ENCODE results near the gene MRPL21.

The MRPL21 gene

GRCh38 chr11:68903288-68904247 lies at the start of gene MRPL21, which contains the start of gene IGHMBP2:
Gene MRPL21 (minus strand): TSS chr11:68903832. CDS start chr11:68903810, 22 bp downstream.
Gene IGHMBP2 (plus strand): TSS chr11:68903891. CDS start chr11:68903953, 62 bp downstream.
- no peaks in the 10 kb centered on the region for H3K27me3 Mint-ChIP-seq
- H3K4me3 Mint-ChIP-seq, result peak within 1 kb of the TSS; percentile 86
- peaks cover 53% of the 10 kb centered on the region for H3K4me1 Mint-ChIP-seq
- H3K36me3 Mint-ChIP-seq, result peaks cover 34% of the 10 kb centered on the region
- peak; percentile 97 for ATAC-seq
- H3K27ac Mint-ChIP-seq, result peak within 1 kb of the TSS; percentile 93
- H3K9me3 Mint-ChIP-seq, result no peaks in the 10 kb centered on the region

GRCh38 chr11:68950762-68951161 lies 47.1 kb upstream of the MRPL21 start:
- Mint-ChIP-seq H3K27me3 (peaks cover 16% of the 10 kb centered on the region), H3K4me3 (no peak overlapping the region), H3K9me3 (no peaks in the 10 kb centered on the region), H3K36me3 (no peaks in the 10 kb centered on the region), H3K4me1 (peaks cover 6% of the 10 kb centered on the region), H3K27ac (no peak overlapping the region)
- ATAC-seq, result no peak

GRCh38 chr11:68950270-68950669 lies 46.6 kb upstream of the MRPL21 start:
- Mint-ChIP-seq H3K4me1 (peaks cover 2% of the 10 kb centered on the region), H3K27ac (no peak overlapping the region), H3K36me3 (no peaks in the 10 kb centered on the region), H3K9me3 (no peaks in the 10 kb centered on the region), H3K27me3 (peaks cover 11% of the 10 kb centered on the region), H3K4me3 (no peak overlapping the region)
- ATAC-seq, result no peak

- Mint-ChIP-seq H3K36me3 (no peaks in the 10 kb centered on the region), H3K4me1 (no peaks in the 10 kb centered on the region), H3K4me3 (no peak overlapping the region), H3K9me3 (no peaks in the 10 kb centered on the region), H3K27ac (no peak overlapping the region), H3K27me3 (peaks cover 5% of the 10 kb centered on the region)
- no peak for ATAC-seq
Observed at GRCh38 chr11:68948935-68949334, 45.3 kb upstream of the MRPL21 start.

- no peak overlapping the region for H3K27ac Mint-ChIP-seq
- H3K4me3 Mint-ChIP-seq, result no peak overlapping the region
- ATAC-seq, result no peak
- H3K36me3 Mint-ChIP-seq, result no peaks in the 10 kb centered on the region
- no peaks in the 10 kb centered on the region for H3K9me3 Mint-ChIP-seq
- peaks cover 2% of the 10 kb centered on the region for H3K4me1 Mint-ChIP-seq
- H3K27me3 Mint-ChIP-seq, result peaks cover under 1% of the 10 kb centered on the region
Observed at GRCh38 chr11:68948496-68948895, 44.9 kb upstream of the MRPL21 start.

GRCh38 chr11:68947151-68947550 lies 43.5 kb upstream of the MRPL21 start:
- H3K4me1 Mint-ChIP-seq, result peaks cover 13% of the 10 kb centered on the region
- H3K27me3 Mint-ChIP-seq, result no peaks in the 10 kb centered on the region
- H3K27ac Mint-ChIP-seq, result peak overlapping the region; percentile 60

GRCh38 chr11:68946416-68947090 lies 42.9 kb upstream of the MRPL21 start:
- ATAC-seq, result no peak
- no peaks in the 10 kb centered on the region for H3K27me3 Mint-ChIP-seq
- peak overlapping the region; percentile 60 for H3K27ac Mint-ChIP-seq
- H3K9me3 Mint-ChIP-seq, result no peaks in the 10 kb centered on the region
- H3K36me3 Mint-ChIP-seq, result no peaks in the 10 kb centered on the region
- peaks cover 13% of the 10 kb centered on the region for H3K4me1 Mint-ChIP-seq
- H3K4me3 Mint-ChIP-seq, result no peak overlapping the region

More at GRCh38 chr11:68947151-68947550, 43.5 kb upstream of the MRPL21 start:
- H3K36me3 Mint-ChIP-seq, result no peaks in the 10 kb centered on the region
- ATAC-seq, result no peak
- no peak overlapping the region for H3K4me3 Mint-ChIP-seq
- no peaks in the 10 kb centered on the region for H3K9me3 Mint-ChIP-seq

- H3K27ac Mint-ChIP-seq, result peak overlapping the region; percentile 79
- no peaks in the 10 kb centered on the region for H3K9me3 Mint-ChIP-seq
- peaks cover 30% of the 10 kb centered on the region for H3K36me3 Mint-ChIP-seq
- no peak overlapping the region for H3K4me3 Mint-ChIP-seq
- ATAC-seq, result peak; percentile 84
- H3K27me3 Mint-ChIP-seq, result no peaks in the 10 kb centered on the region
- peaks cover 13% of the 10 kb centered on the region for H3K4me1 Mint-ChIP-seq
Observed at GRCh38 chr11:68942751-68943271, 39.2 kb upstream of the MRPL21 start.

- no peak overlapping the region for H3K4me3 Mint-ChIP-seq
- H3K27ac Mint-ChIP-seq, result peak overlapping the region; percentile 79
- H3K9me3 Mint-ChIP-seq, result no peaks in the 10 kb centered on the region
- H3K36me3 Mint-ChIP-seq, result peaks cover 37% of the 10 kb centered on the region
- H3K27me3 Mint-ChIP-seq, result no peaks in the 10 kb centered on the region
- peaks cover 13% of the 10 kb centered on the region for H3K4me1 Mint-ChIP-seq
- no peak for ATAC-seq
Observed at GRCh38 chr11:68942095-68942620, 38.5 kb upstream of the MRPL21 start.

- H3K27ac Mint-ChIP-seq, result peak overlapping the region; percentile 79
- no peaks in the 10 kb centered on the region for H3K9me3 Mint-ChIP-seq
- H3K4me3 Mint-ChIP-seq, result no peak overlapping the region
- peaks cover 13% of the 10 kb centered on the region for H3K4me1 Mint-ChIP-seq
- H3K27me3 Mint-ChIP-seq, result no peaks in the 10 kb centered on the region
- H3K36me3 Mint-ChIP-seq, result peaks cover 43% of the 10 kb centered on the region
- no peak for ATAC-seq
Observed at GRCh38 chr11:68941324-68942094, 37.9 kb upstream of the MRPL21 start.

GRCh38 chr11:68940651-68941323 lies 37.2 kb upstream of the MRPL21 start:
- Mint-ChIP-seq H3K4me3 (no peak overlapping the region), H3K9me3 (no peaks in the 10 kb centered on the region), H3K27me3 (no peaks in the 10 kb centered on the region), H3K36me3 (peaks cover 43% of the 10 kb centered on the region), H3K27ac (no peak overlapping the region), H3K4me1 (peaks cover 13% of the 10 kb centered on the region)
- no peak for ATAC-seq

GRCh38 chr11:68939583-68940555 lies 36.2 kb upstream of the MRPL21 start:
- H3K27me3 Mint-ChIP-seq, result no peaks in the 10 kb centered on the region
- H3K9me3 Mint-ChIP-seq, result no peaks in the 10 kb centered on the region

GRCh38 chr11:68938816-68939582 lies 35.4 kb upstream of the MRPL21 start:
- peaks cover 51% of the 10 kb centered on the region for H3K36me3 Mint-ChIP-seq
- no peak for ATAC-seq
- peaks cover 13% of the 10 kb centered on the region for H3K4me1 Mint-ChIP-seq
- no peaks in the 10 kb centered on the region for H3K27me3 Mint-ChIP-seq
- no peaks in the 10 kb centered on the region for H3K9me3 Mint-ChIP-seq
- no peak overlapping the region for H3K27ac Mint-ChIP-seq
- H3K4me3 Mint-ChIP-seq, result no peak overlapping the region

More at GRCh38 chr11:68939583-68940555, 36.2 kb upstream of the MRPL21 start:
- Mint-ChIP-seq H3K4me1 (peaks cover 13% of the 10 kb centered on the region), H3K4me3 (no peak overlapping the region), H3K36me3 (peaks cover 51% of the 10 kb centered on the region), H3K27ac (no peak overlapping the region)
- no peak for ATAC-seq

All from stimulated activated memory B cell treated with anti-CD40 and anti-IgM and Interleukin-4, amounts not matched to agents 10 μg/mL and 1 μg/mL and 100 μg/mL, for 72 hours (primary cell).